HepG2 (cell line): ENCODE data around the gene ATP8A2.

Source experiments
- CTCF ChIP-seq: sonication (generic); formaldehyde crosslinking; IDR thresholded peaks from 2 replicates; pipeline ENCODE4 v1.5.0; 2020; ENCODE audit warnings: mild to moderate bottlenecking, missing genetic modification reagents, moderate library complexity
- EP300 ChIP-seq, 3 experiments: sonication (generic) in 1 of 3; formaldehyde crosslinking in 1 of 3; IDR thresholded peaks; 2 replicates each; pipeline versions ENCODE4 v1.5.1 to v1.6.1; 2011 to 2020; ENCODE audit warnings: low read depth in 2 of 3, low read length in 2 of 3, borderline replicate concordance in 1 of 3, improper control_type of control experiment in 1 of 3, mild to moderate bottlenecking in 1 of 3, missing genetic modification reagents in 1 of 3, moderate library complexity in 1 of 3
- EZH2 ChIP-seq: conservative IDR thresholded peaks from 2 replicates; pipeline ENCODE4 v1.6.1; 2012; ENCODE audit warnings: mild to moderate bottlenecking, low read depth, low read length, moderate library complexity
- FOSL2 ChIP-seq: sonication (generic); formaldehyde crosslinking; IDR thresholded peaks from 2 replicates; pipeline ENCODE4 v1.4.0; 2020; ENCODE audit warnings: missing genetic modification reagents
- HHEX ChIP-seq: IDR thresholded peaks from 2 replicates; pipeline ENCODE4 v1.6.1; 2016; ENCODE audit warnings: control low read depth
- JUND ChIP-seq: sonication (generic); formaldehyde crosslinking; IDR thresholded peaks from 2 replicates; pipeline ENCODE4 v1.8.0; 2022; ENCODE audit warnings: mild to moderate bottlenecking, missing genetic modification reagents
- NFE2L2 ChIP-seq: fragments of 150-350 bp; IDR thresholded peaks from 2 replicates; pipeline ENCODE4 v1.6.1; 2014; ENCODE audit warnings: low read length
- NR2F6 ChIP-seq, 2 experiments: IDR thresholded peaks; 2 replicates each; pipeline ENCODE4 v1.6.1; 2016; ENCODE audit warnings: antibody characterized with exemption in 1 of 2, mild to moderate bottlenecking in 1 of 2
- RBFOX2 ChIP-seq: fragments of 200-400 bp; formaldehyde crosslinking; IDR thresholded peaks from 2 replicates; pipeline ENCODE4 v1.6.1; 2017; ENCODE audit warnings: low read depth, mild to moderate bottlenecking, low read length
- SP1 ChIP-seq, 2 experiments: fragments of 450-650 bp in 1 of 2; sonication (generic) in 1 of 2; formaldehyde crosslinking in 1 of 2; IDR thresholded peaks; 2 replicates each; pipeline versions ENCODE4 v1.4.0 to v1.6.1; 2016 to 2020; ENCODE audit warnings: missing genetic modification reagents in 1 of 2
- ZBTB37 ChIP-seq: sonication (generic); formaldehyde crosslinking; IDR thresholded peaks from 2 replicates; pipeline ENCODE4 v1.4.0; 2020; ENCODE audit warnings: mild to moderate bottlenecking, missing genetic modification reagents
- ZNF101 ChIP-seq: sonication (generic); formaldehyde crosslinking; IDR thresholded peaks from 2 replicates; pipeline ENCODE4 v1.4.0; 2020; ENCODE audit warnings: mild to moderate bottlenecking, low read depth, missing genetic modification reagents, borderline replicate concordance
- ZSCAN22 ChIP-seq: sonication (generic); formaldehyde crosslinking; IDR thresholded peaks from 2 replicates; pipeline ENCODE4 v1.4.0; 2020; ENCODE audit warnings: mild to moderate bottlenecking, missing genetic modification reagents

GRCh38 chr13:25771202-25771601, 399.4 kb downstream of the ATP8A2 start:
- TF ChIP-seq NR2F6 (IDR thresholded peaks at IDR 0.05): no peak
- no peak for TF ChIP-seq NR2F6 (CRISPR knock-in tag; IDR thresholded peaks at IDR 0.05)
- no peak for TF ChIP-seq ZNF101 (CRISPR knock-in tag)
- TF ChIP-seq RBFOX2: no peak
- no peak for TF ChIP-seq EZH2
- TF ChIP-seq SP1 (IDR thresholded peaks at IDR 0.05): no peak
- no peak for TF ChIP-seq SP1 (CRISPR knock-in tag; IDR thresholded peaks at IDR 0.05)
- no peak for TF ChIP-seq CTCF (CRISPR knock-in tag)
- TF ChIP-seq ZBTB37 (CRISPR knock-in tag): no peak
- no peak for TF ChIP-seq FOSL2 (CRISPR knock-in tag)
- no peak for TF ChIP-seq NFE2L2
- no peak for TF ChIP-seq JUND (CRISPR knock-in tag)
- TF ChIP-seq EP300 (IDR thresholded peaks at IDR 0.05; ENCODE audit: low read depth in 2 of 2, low read length in 2 of 2): no peak
- no peak for TF ChIP-seq EP300 (CRISPR knock-in tag; IDR thresholded peaks at IDR 0.05; ENCODE audit: borderline replicate concordance)
- TF ChIP-seq HHEX (CRISPR knock-in tag): no peak
- TF ChIP-seq ZSCAN22: no peak
